WI38 (cell line): Measurements from ENCODE around the gene TNFAIP8L1.

ENCODE experiments used
- H3K4me3 ChIP-seq: 2 replicates; pipeline ENCODE4 v1.5.1; 2011; ENCODE audit warnings: low read depth, mild to moderate bottlenecking, control low read depth, low read length
- CTCF ChIP-seq: IDR thresholded peaks from 2 replicates; pipeline ENCODE4 v1.5.1; 2012; ENCODE audit warnings: low read depth, mild to moderate bottlenecking, control low read depth, low read length

The TNFAIP8L1 gene

GRCh38 chr19:4652075-4652474 lies 12.8 kb downstream of the TNFAIP8L1 start:
- no peak overlapping the region for H3K4me3 ChIP-seq
- TF ChIP-seq CTCF, result no peak

GRCh38 chr19:4653793-4654436 lies 14.6 kb downstream of the TNFAIP8L1 start:
- H3K4me3 ChIP-seq, result no peak overlapping the region
- TF ChIP-seq CTCF, result no peak

- H3K4me3 ChIP-seq, result no peak overlapping the region
- no peak for TF ChIP-seq CTCF
These were observed 15.4 kb downstream of the TNFAIP8L1 start for GRCh38 chr19:4654437-4655361.

GRCh38 chr19:4656102-4656501 lies 16.8 kb downstream of the TNFAIP8L1 start:
- H3K4me3 ChIP-seq, result no peak overlapping the region
- TF ChIP-seq CTCF, result no peak

- TF ChIP-seq CTCF, result no peak
- H3K4me3 ChIP-seq, result no peak overlapping the region
These were observed 17.9 kb downstream of the TNFAIP8L1 start for GRCh38 chr19:4657262-4657661.

- H3K4me3 ChIP-seq, result no peak overlapping the region
- TF ChIP-seq CTCF, result no peak
These were observed 18.5 kb downstream of the TNFAIP8L1 start for GRCh38 chr19:4657835-4658234.
